ENCODE results near the gene PRAMEF33.
"Not testable (repeated sequence)": the region's sequence is repeated elsewhere in the genome, so short reads cannot be mapped to it uniquely, and the experiment has no call there.

DNA sequence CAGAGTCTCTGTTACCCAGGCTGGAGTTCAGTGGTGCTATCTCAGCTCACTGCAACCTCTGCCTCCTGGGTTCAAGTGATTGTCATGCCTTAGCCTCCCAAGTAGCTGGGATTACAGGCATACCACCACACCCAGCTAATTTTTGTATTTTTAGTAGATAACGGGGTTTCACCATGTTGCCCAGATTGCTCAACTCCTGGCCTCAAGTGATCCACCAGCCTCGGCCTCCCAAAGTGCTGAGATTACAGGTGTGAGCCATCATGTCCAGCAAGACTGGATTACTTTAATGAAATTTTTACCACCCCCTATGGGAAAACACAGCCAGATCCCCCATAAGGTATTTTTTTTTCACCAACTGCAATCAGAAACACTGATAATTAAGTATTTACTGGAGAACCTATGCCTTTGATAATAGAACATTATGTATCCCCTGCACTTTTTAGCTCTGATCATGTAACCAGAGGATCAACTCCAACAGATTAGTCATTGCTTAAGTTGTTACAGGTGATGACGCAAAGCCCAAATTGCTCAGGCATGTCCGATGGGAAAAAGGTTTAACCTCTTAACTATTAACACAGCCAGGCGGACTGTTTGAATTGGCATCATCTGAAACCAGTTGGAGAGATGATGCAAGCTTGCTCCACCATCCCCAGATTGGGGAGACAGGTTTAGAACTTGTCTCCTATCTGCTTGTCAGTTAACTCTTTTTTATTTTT is 6.0 kb upstream of the PRAMEF33 start:
- TF ChIP-seq, protein P1, sequence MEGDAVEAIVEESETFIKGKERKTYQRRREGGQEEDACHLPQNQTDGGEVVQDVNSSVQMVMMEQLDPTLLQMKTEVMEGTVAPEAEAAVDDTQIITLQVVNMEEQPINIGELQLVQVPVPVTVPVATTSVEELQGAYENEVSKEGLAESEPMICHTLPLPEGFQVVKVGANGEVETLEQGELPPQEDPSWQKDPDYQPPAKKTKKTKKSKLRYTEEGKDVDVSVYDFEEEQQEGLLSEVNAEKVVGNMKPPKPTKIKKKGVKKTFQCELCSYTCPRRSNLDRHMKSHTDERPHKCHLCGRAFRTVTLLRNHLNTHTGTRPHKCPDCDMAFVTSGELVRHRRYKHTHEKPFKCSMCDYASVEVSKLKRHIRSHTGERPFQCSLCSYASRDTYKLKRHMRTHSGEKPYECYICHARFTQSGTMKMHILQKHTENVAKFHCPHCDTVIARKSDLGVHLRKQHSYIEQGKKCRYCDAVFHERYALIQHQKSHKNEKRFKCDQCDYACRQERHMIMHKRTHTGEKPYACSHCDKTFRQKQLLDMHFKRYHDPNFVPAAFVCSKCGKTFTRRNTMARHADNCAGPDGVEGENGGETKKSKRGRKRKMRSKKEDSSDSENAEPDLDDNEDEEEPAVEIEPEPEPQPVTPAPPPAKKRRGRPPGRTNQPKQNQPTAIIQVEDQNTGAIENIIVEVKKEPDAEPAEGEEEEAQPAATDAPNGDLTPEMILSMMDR (conservative IDR thresholded peaks at IDR 0.05; ENCODE audit: low read length), result not testable (repeated sequence)
- not testable (repeated sequence) for TF ChIP-seq EZH2phosphoT487 (IDR thresholded peaks at IDR 0.05; ENCODE audit: borderline replicate concordance)

Data from Loucy (cell line).